ENCODE data around the gene S100P. TPM values are rescaled to one million over a fixed set of nuclear protein-coding genes. Genes with fewer than 3 reads are reported as not detected.

S100P gene
- total and polyA plus RNA-seq, 2 of the 4 experiments (the other 2 are of a cell fraction), result not detected

- H3K79me1 ChIP-seq (ENCODE audit: low read depth in 1 of 2, low read length in 2 of 2), result peaks cover 30 to 52% of the 10 kb centered on the region in 2 experiments
- H3K27me3 ChIP-seq (ENCODE audit: control insufficient read depth, insufficient read depth, low read length), result no peaks in the 10 kb centered on the region
- H4K8ac ChIP-seq (ENCODE audit: low read depth in 2 of 2, low read length in 2 of 2), result peak within 1 kb of the TSS; percentile 96 to 98
- peaks cover 2% of the 10 kb centered on the region for H3K4me1 ChIP-seq (ENCODE audit: control insufficient read depth, insufficient read depth, low read length)
- TF ChIP-seq MXI1 (IDR thresholded peaks at IDR 0.05; ENCODE audit: borderline replicate concordance, low read depth, low read length) (peak; percentile 42; the same call in 1 of the 2 replicates), POLR2A (IDR thresholded peaks at IDR 0.05; ENCODE audit: low read depth, low read length) (peak; percentile 59; the same call in 1 of the 2 replicates), RCOR1 (IDR thresholded peaks at IDR 0.05; ENCODE audit: insufficient replicate concordance, low read length) (no peak), CHD1 (IDR thresholded peaks at IDR 0.05; ENCODE audit: low read depth, low read length) (0 out of 2 replicates have a peak, but pooled peaks have one; percentile 56), BHLHE40 (IDR thresholded peaks at IDR 0.05; ENCODE audit: low read depth, low read length) (peak; percentile 69), SMC3 (IDR thresholded peaks at IDR 0.05; ENCODE audit: low read depth, low read length) (0 out of 2 replicates have a peak, but pooled peaks have one; percentile 2), NFE2L2 (IDR thresholded peaks at IDR 0.05; ENCODE audit: low read depth, low read length) (no peak)
- TF ChIP-seq, protein P1, sequence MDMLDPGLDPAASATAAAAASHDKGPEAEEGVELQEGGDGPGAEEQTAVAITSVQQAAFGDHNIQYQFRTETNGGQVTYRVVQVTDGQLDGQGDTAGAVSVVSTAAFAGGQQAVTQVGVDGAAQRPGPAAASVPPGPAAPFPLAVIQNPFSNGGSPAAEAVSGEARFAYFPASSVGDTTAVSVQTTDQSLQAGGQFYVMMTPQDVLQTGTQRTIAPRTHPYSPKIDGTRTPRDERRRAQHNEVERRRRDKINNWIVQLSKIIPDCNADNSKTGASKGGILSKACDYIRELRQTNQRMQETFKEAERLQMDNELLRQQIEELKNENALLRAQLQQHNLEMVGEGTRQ (IDR thresholded peaks at IDR 0.05; ENCODE audit: low read depth, low read length), result peak; percentile 55; the same call in 1 of the 2 replicates
- H2BK15ac ChIP-seq (ENCODE audit: low read depth, low read length), result no peak within 1 kb of the TSS
- CTCF ChIA-PET, result interaction anchor here (0.7 to 1.4 kb wide), 4 partner anchors 8 to 393 kb away, joined by 3 to 4 read pairs (median 4); no protein-coding TSS in a partner anchor
- H4K5ac ChIP-seq (ENCODE audit: low read depth, low read length), result peak within 1 kb of the TSS; percentile 89
- DNase-seq, result peak; percentile 97
- peak within 1 kb of the TSS; percentile 85 for H3K4me3 ChIP-seq (ENCODE audit: insufficient read depth, low read depth, low read length)
- peak within 1 kb of the TSS; percentile 43 for H3K18ac ChIP-seq (ENCODE audit: low read depth, low read length)
- H2AK9ac ChIP-seq (replicated peaks; ENCODE audit: low read depth, low read length, poor library complexity), result peak within 1 kb of the TSS; percentile 60
- intact Hi-C loops (cut with micrococcal nuclease), result loop anchor here (2.0 kb wide), 2 partner anchors 17 to 69 kb away; partner anchors contain the start of genes MRFAP1 and S100P
- H2BK120ac ChIP-seq (ENCODE audit: low read depth, low read length), result peak within 1 kb of the TSS; percentile 53; the same call in 1 of the 2 replicates
- peak within 1 kb of the TSS; percentile 89 for H3K4ac ChIP-seq (ENCODE audit: low read depth, low read length)
- peak within 1 kb of the TSS; percentile 75 for H4K91ac ChIP-seq (ENCODE audit: insufficient read depth, low read depth, low read length)
- no peak within 1 kb of the TSS for H2BK20ac ChIP-seq (ENCODE audit: low read depth, low read length)
- peaks cover 15% of the 10 kb centered on the region for H3K9me1 ChIP-seq (ENCODE audit: insufficient read depth, low read length)
- H2AK5ac ChIP-seq (ENCODE audit: low read depth, low read length), result peak within 1 kb of the TSS; percentile 77
- 1% methylated on average over 37 of the region's 72 CpGs; no CpG with 5 or more reads in 1 of the 2 experiments for WGBS, 2 experiments (ENCODE audit: extremely low coverage in 2 of 2, insufficient read length in 1 of 2)
- H2BK5ac ChIP-seq (ENCODE audit: low read depth, low read length, poor library complexity, severe bottlenecking), result peak within 1 kb of the TSS; percentile 61
- peak within 1 kb of the TSS; percentile 90 for H3K14ac ChIP-seq (replicated peaks; ENCODE audit: low read depth, low read length)
- H3K9ac ChIP-seq (ENCODE audit: low read depth, low read length), result peak within 1 kb of the TSS; percentile 85
- peak within 1 kb of the TSS; percentile 96 for H3K4me2 ChIP-seq (ENCODE audit: low read depth, low read length)
- H2AFZ ChIP-seq (replicated peaks; ENCODE audit: low read length, poor library complexity), result peak within 1 kb of the TSS; percentile 94
- dilution Hi-C loops (cut with HindIII; ENCODE audit: low sequenced_read_pairs, unreplicated experiment), result no loop called here
- peaks cover 5% of the 10 kb centered on the region for H3K36me3 ChIP-seq (ENCODE audit: control insufficient read depth, insufficient read depth, low read length)
- peak within 1 kb of the TSS; percentile 88 for H3K56ac ChIP-seq (ENCODE audit: extremely low read depth, insufficient read depth, low read length)
- in situ Hi-C loops (cut with MboI; ENCODE audit: low sequenced_read_pairs), result no loop called here
- peaks cover 15% of the 10 kb centered on the region; the same call in 1 of the 2 replicates for H4K20me1 ChIP-seq (ENCODE audit: insufficient read depth, low read length)
- POLR2A ChIA-PET (ENCODE audit: unreplicated experiment), result no interaction called here
- H3K23ac ChIP-seq (ENCODE audit: low read depth, low read length), result peak within 1 kb of the TSS; percentile 89
- no peaks in the 10 kb centered on the region for H3K9me3 ChIP-seq (ENCODE audit: control insufficient read depth, insufficient read depth, low read length)
- BruUV-seq (replicated peaks), result TSS peak; percentile 93
- peak; percentile 93 for ATAC-seq (ENCODE audit: low read depth)
- H3K27ac ChIP-seq (ENCODE audit: insufficient read depth, low read length), result peak within 1 kb of the TSS; percentile 78
Observed at GRCh38 chr4:6709230-6710114, 15.8 kb downstream of the S100P start, which contains the start of gene MRFAP1L1. TSS of gene MRFAP1L1 (minus strand) at chr4:6709865. CDS start at chr4:6709629, 236 bp downstream.
